Measurements from ENCODE around the gene PRAMEF1. TPM values are rescaled to one million over a fixed set of nuclear protein-coding genes. Genes with fewer than 3 reads are reported as not detected.

The PRAMEF1 gene
- total and polyA plus RNA-seq, 2 of the 13 experiments (the other 11 are each of a cell fraction or from before 2014, with no cell fraction given): not detected

GRCh38 chr1:12778061-12778460 lies 13.1 kb upstream of the PRAMEF1 start:
- no TSS peak for BruUV-seq (replicated peaks)
- intact Hi-C loops (cut with micrococcal nuclease; ENCODE audit: unreplicated experiment) (no loop called here), in situ Hi-C loops (cut with HindIII; ENCODE audit: extremely low pct_ligation_motif_present, low pct_unique_long_range_greater_than_20kb) (loop anchor here (10.0 kb wide), 1 partner anchor 503 kb away; no protein-coding TSS in a partner anchor)
- Histone ChIP-seq H3K27me3 (ENCODE audit: control insufficient read depth in 1 of 2, insufficient read depth in 2 of 2, low read length in 2 of 2) (peaks cover 6 to 49% of the 10 kb centered on the region in 2 experiments), H4K20me1 (ENCODE audit: insufficient read depth, low read length) (no peaks in the 10 kb centered on the region), H2AFZ (ENCODE audit: low read length) (no peak overlapping the region), H3K36me3 (replicated peaks in 1 of 2; ENCODE audit: control insufficient read depth in 1 of 2, insufficient read depth in 2 of 2, low read length in 2 of 2) (no peaks in the 10 kb centered on the region), H3K4me3 (replicated peaks in 1 of 3; ENCODE audit: insufficient read depth in 1 of 3, low read depth in 2 of 3, low read length in 3 of 3) (no peak overlapping the region), H3K79me2 (ENCODE audit: insufficient read depth, low read length) (no peaks in the 10 kb centered on the region), H3K4me1 (ENCODE audit: insufficient read depth, low read length) (no peaks in the 10 kb centered on the region), H3K4me2 (ENCODE audit: low read depth, low read length) (no peak overlapping the region), H3K9me3 (ENCODE audit: low read length) (no peaks in the 10 kb centered on the region), H3K27ac (ENCODE audit: extremely low read length, insufficient read depth, low read length) (no peak overlapping the region), H3K9ac (ENCODE audit: insufficient read depth, low read depth, low read length) (no peak overlapping the region)
- ATAC-seq: no peak
- 4% methylated on average over 3 of the region's 4 CpGs for WGBS (ENCODE audit: low lambda C conversion rate)
- no peak for DNase-seq (ENCODE audit: low spot score)
- POLR2A ChIA-PET: no interaction called here
- CTCF ChIA-PET (ENCODE audit: low intra/inter-chr PET ratio, low total read pairs): no interaction called here
- FAIRE-seq: no peak
- TF ChIP-seq ZNF414 (CRISPR knock-in tag; IDR thresholded peaks at IDR 0.05) (no peak), ZSCAN5A (CRISPR knock-in tag; IDR thresholded peaks at IDR 0.05; ENCODE audit: borderline replicate concordance) (no peak), SPEN (CRISPR knock-in tag; IDR thresholded peaks at IDR 0.05; ENCODE audit: low read depth) (no peak), HMG20A (CRISPR knock-in tag; IDR thresholded peaks at IDR 0.05; ENCODE audit: borderline replicate concordance) (no peak), PATZ1 (CRISPR knock-in tag; IDR thresholded peaks at IDR 0.05) (no peak), HNRNPH1 (optimal IDR thresholded peaks at IDR 0.05; ENCODE audit: low read depth, low read length) (no peak), MATR3 (CRISPR knock-in tag; IDR thresholded peaks at IDR 0.05) (no peak), RBM39 (IDR thresholded peaks at IDR 0.05; ENCODE audit: low read depth, low read length, poor library complexity, severe bottlenecking) (no peak), YY1 (IDR thresholded peaks at IDR 0.05; ENCODE audit: insufficient read depth, insufficient replicate concordance, low read depth, low read length) (no peak), ONECUT2 (CRISPR knock-in tag; IDR thresholded peaks at IDR 0.05) (no peak), BHLHE40 (IDR thresholded peaks at IDR 0.05; ENCODE audit: low read length) (no peak), ZNF597 (CRISPR knock-in tag; IDR thresholded peaks at IDR 0.05) (no peak), NR2F2 (IDR thresholded peaks at IDR 0.05; ENCODE audit: borderline replicate concordance, low read depth) (no peak), ELF1 (CRISPR knock-in tag; IDR thresholded peaks at IDR 0.05) (no peak), SNAPC4 (CRISPR knock-in tag; IDR thresholded peaks at IDR 0.05) (no peak)

Data from HepG2 (cell line).